ENCODE measurements around the gene ABCC4.

The ABCC4 gene

GRCh38 chr13:95100525-95101433 lies 200.5 kb downstream of the ABCC4 start:
- no peak for DNase-seq

- DNase-seq = no peak
Observed at GRCh38 chr13:95099541-95099940, 201.7 kb downstream of the ABCC4 start.

GRCh38 chr13:95098916-95099315 lies 202.3 kb downstream of the ABCC4 start:
- DNase-seq = no peak

- DNase-seq = no peak
Observed at GRCh38 chr13:95091755-95092154, 209.5 kb downstream of the ABCC4 start.

GRCh38 chr13:95087746-95088305 lies 213.4 kb downstream of the ABCC4 start:
- no peak for DNase-seq

GRCh38 chr13:95086761-95087160 lies 214.5 kb downstream of the ABCC4 start:
- no peak for DNase-seq

GRCh38 chr13:95083758-95084157 lies 217.5 kb downstream of the ABCC4 start:
- no peak for DNase-seq

GRCh38 chr13:95083066-95083465 lies 218.2 kb downstream of the ABCC4 start:
- DNase-seq = no peak

- DNase-seq = no peak
Observed at GRCh38 chr13:95075506-95075905, 225.7 kb downstream of the ABCC4 start.

- DNase-seq = no peak
Observed at GRCh38 chr13:95074820-95075219, 226.4 kb downstream of the ABCC4 start.

- DNase-seq = no peak
Observed at GRCh38 chr13:95073747-95074311, 227.4 kb downstream of the ABCC4 start.

- no peak for DNase-seq
Observed at GRCh38 chr13:95067303-95067702, 233.9 kb downstream of the ABCC4 start.

- no peak for DNase-seq
Observed at GRCh38 chr13:95060014-95060519, 241.2 kb downstream of the ABCC4 start.

- no peak for DNase-seq
Observed at GRCh38 chr13:95059306-95059705, 241.9 kb downstream of the ABCC4 start.

- DNase-seq = no peak
Observed at GRCh38 chr13:95058680-95059079, 242.6 kb downstream of the ABCC4 start.

GRCh38 chr13:95056266-95056665 lies 245.0 kb downstream of the ABCC4 start:
- no peak for DNase-seq

GRCh38 chr13:95050800-95051615 lies 250.2 kb downstream of the ABCC4 start:
- no peak for DNase-seq

GRCh38 chr13:95049772-95050171 lies 251.5 kb downstream of the ABCC4 start:
- DNase-seq = no peak

- no peak for DNase-seq
Observed at GRCh38 chr13:95044452-95045205, 256.6 kb downstream of the ABCC4 start.

GRCh38 chr13:95039415-95039814 lies 261.8 kb downstream of the ABCC4 start:
- no peak for DNase-seq

GRCh38 chr13:95038949-95039348 lies 262.3 kb downstream of the ABCC4 start:
- no peak for DNase-seq
